Ramos (cell line): ENCODE results near the gene COL28A1.

Experiments used
- in situ Hi-C: fragments of 300-500 bp; cut with MboI; formaldehyde crosslinking; loops from one replicate; pipeline ENCODE4 v1.14.3; 2022; ENCODE audit warnings: low sequenced_read_pairs; ENCODE audit not compliant: unreplicated experiment

The COL28A1 gene

DNA sequence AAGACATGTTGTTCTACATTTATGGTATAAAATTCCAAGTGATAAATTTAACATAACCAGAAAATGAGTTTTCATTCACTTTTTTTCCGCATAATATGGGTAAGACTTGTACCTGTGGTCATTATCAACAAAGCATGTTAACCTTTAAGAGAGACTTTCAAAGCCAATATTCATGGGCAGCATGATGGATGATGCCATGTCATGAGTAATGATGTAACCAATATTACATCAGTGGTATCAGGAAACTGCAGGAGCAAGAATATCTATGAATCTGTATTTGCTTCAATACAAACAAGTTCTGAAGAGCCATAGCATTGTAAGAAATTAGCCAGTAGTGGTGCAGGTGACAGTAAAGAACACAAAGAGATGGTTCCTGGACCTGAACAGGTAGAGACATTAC, 226.5 kb downstream of the COL28A1 start:
- in situ Hi-C loops = no loop called here
